ENCODE results near the gene DDX5.
"Not testable (repeated sequence)": the region's sequence is repeated elsewhere in the genome, so short reads cannot be mapped to it uniquely, and the experiment has no call there.

Gene DDX5

DNA sequence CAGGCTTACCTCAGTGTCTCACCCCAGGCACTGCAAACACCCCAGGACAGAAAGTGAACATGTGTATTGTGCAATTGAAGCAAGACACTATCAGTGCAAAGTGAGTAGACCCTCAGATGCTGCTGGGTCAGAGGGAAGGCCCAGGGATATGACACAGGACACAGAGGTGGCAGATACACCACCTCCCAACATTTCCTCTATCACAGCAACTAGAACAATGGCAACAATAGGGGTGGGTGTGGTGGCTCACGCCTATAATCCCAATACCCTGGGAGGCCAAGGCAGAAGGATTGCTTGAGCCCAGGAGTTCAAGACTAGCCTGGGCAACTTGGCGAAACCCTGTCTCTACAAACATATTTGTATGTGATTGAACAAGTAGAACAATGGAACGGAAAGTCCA, 34.6 kb downstream of the DDX5 start:
- Histone ChIP-seq H3K9me3 (ENCODE audit: severe bottlenecking) (no peaks in the 10 kb centered on the region), H3K27me3 (ENCODE audit: insufficient read depth, low read depth, severe bottlenecking) (no peaks in the 10 kb centered on the region), H3K27ac (no peak overlapping the region), H3K36me3 (peaks cover 6% of the 10 kb centered on the region), H3K4me3 (ENCODE audit: low read depth, low read length) (no peak overlapping the region)
- TF ChIP-seq, protein P1, sequence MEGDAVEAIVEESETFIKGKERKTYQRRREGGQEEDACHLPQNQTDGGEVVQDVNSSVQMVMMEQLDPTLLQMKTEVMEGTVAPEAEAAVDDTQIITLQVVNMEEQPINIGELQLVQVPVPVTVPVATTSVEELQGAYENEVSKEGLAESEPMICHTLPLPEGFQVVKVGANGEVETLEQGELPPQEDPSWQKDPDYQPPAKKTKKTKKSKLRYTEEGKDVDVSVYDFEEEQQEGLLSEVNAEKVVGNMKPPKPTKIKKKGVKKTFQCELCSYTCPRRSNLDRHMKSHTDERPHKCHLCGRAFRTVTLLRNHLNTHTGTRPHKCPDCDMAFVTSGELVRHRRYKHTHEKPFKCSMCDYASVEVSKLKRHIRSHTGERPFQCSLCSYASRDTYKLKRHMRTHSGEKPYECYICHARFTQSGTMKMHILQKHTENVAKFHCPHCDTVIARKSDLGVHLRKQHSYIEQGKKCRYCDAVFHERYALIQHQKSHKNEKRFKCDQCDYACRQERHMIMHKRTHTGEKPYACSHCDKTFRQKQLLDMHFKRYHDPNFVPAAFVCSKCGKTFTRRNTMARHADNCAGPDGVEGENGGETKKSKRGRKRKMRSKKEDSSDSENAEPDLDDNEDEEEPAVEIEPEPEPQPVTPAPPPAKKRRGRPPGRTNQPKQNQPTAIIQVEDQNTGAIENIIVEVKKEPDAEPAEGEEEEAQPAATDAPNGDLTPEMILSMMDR (IDR thresholded peaks at IDR 0.05; ENCODE audit: low read depth, low read length): no peak
- no peak for DNase-seq

DNA sequence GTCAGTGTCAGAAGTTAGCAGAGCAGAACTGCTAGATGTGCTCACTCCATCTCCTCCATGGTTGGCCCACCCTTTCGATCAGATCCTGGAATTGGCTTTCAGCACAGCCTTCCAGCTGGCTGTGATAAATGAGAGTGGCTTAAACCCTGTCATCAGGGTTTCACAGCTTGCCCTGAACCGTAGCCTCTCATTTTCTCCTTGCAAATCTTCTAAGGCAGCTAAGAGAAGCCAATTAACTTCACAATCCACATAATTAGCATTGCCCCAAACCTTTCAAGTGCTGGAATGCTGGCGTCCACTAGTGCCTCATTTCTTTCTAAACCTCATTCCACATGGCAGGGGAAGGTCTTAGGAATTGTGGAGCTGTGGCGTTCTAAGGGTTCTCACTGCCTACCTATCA, 35.5 kb downstream of the DDX5 start:
- H3K9me3 ChIP-seq (ENCODE audit: severe bottlenecking): no peaks in the 10 kb centered on the region
- H3K4me3 ChIP-seq (ENCODE audit: low read depth, low read length): no peak overlapping the region
- no peak for DNase-seq
- TF ChIP-seq, protein P1 (IDR thresholded peaks at IDR 0.05; ENCODE audit: low read depth, low read length): no peak
- no peaks in the 10 kb centered on the region for H3K36me3 ChIP-seq
- H3K27me3 ChIP-seq (ENCODE audit: insufficient read depth, low read depth, severe bottlenecking): no peaks in the 10 kb centered on the region
- H3K27ac ChIP-seq: no peak overlapping the region

DNA sequence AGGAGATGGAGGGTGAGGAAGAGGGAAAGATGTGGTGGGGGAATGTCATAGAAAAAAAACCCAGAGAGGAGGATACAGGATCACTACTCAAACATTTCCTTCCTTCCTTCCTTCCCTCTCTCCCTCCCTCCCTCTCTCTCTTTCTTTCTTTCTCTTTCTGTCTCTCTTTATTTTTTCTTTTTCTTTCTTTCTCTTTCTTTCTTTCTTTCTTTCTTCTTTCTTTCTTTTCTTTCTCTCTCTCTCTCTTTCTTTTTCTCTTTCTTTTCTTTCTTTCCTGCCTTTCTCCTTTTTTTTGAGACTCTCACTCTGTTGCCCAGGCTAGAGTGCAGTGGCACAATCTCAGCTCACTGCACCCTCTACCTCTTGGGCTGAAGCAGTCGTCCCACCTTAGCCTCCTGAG, 39.3 kb downstream of the DDX5 start:
- not testable (repeated sequence) for H3K27ac ChIP-seq; DNase-seq; H3K27me3 ChIP-seq (ENCODE audit: insufficient read depth, low read depth, severe bottlenecking); H3K4me3 ChIP-seq (ENCODE audit: low read depth, low read length); H3K9me3 ChIP-seq (ENCODE audit: severe bottlenecking); H3K36me3 ChIP-seq

DNA sequence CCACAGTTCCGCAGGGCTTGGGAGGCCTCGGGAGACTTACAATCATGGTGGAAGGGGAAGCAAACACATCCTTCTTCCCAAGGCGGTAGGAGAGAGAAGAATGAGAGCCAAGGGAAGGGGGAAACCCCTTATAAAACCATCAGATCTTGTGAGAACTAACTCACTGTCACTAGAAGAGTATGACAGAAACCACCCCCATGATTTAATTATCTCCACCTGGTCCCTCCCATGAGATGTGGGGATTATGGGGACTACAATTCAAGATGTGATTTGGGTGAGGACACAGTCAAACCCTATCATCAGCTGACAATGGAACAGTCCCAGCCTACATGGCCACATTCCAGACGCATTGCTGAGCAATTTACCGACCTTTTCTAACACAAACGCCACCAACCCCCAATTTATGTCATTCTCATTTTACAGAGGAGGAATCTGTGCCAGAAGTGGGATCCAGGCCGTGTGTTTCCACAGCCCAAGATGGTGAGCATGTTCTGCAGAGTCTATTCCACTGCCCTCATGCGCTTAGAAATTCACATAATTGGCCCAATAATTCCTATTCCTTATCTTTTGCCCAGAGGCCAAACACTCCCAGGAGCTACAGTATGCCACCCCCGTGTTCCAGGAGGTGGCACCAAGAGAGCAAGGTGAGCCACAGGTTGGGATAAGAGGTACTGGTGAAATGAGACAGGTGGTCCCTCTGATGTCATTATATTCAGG, 39.9 kb downstream of the DDX5 start:
- Histone ChIP-seq H3K36me3 (no peaks in the 10 kb centered on the region), H3K4me3 (ENCODE audit: low read depth, low read length) (no peak overlapping the region), H3K27me3 (ENCODE audit: insufficient read depth, low read depth, severe bottlenecking) (no peaks in the 10 kb centered on the region), H3K27ac (no peak overlapping the region), H3K9me3 (ENCODE audit: severe bottlenecking) (no peaks in the 10 kb centered on the region)
- TF ChIP-seq, protein P1 (IDR thresholded peaks at IDR 0.05; ENCODE audit: low read depth, low read length): no peak
- DNase-seq: no peak

DNA sequence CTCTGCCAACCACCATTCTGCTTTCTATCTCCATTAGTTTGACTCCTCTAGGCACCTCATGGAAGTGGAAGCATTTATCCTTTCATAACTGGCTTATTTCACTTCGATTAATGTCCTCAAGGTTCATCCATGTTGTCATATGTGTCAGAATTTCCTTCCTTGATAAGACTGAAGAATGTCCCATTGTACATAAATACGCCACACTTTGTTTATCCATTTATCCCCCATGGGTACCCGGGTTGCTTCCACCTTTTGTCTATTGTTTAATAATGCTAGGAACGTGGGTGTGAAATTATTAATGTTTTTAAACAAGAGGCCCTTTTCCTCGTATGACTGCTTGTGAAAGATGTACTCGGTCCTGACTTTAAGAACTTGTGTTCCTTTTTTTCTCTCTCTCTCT, 44.3 kb downstream of the DDX5 start:
- H3K36me3 ChIP-seq: no peaks in the 10 kb centered on the region

DNA sequence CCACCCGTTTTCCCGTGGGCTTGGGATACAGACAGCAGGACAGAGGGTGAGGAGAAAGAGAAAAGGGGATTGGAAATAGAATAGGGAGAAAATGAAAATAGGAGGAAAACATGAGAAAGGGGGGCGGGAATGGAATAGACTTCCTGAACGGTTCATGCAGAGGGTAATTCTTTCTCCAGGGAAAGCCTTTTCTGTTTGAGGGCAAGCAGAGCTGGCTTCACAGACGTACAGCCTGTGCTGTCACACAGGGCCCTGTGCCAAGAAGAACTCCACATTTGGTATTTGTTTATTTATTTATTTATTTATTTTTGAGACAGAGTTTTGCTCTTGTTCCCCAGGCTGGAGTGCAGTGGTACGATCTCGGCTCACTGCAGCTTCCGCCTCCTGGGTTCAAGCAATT, 45.1 kb downstream of the DDX5 start:
- Histone ChIP-seq H3K36me3 (no peaks in the 10 kb centered on the region), H3K27ac (no peak overlapping the region), H3K9me3 (ENCODE audit: severe bottlenecking) (no peaks in the 10 kb centered on the region), H3K27me3 (ENCODE audit: insufficient read depth, low read depth, severe bottlenecking) (no peaks in the 10 kb centered on the region), H3K4me3 (ENCODE audit: low read depth, low read length) (no peak overlapping the region)
- TF ChIP-seq, protein P1 (IDR thresholded peaks at IDR 0.05; ENCODE audit: low read depth, low read length): no peak
- no peak for DNase-seq

More for the DNA sequence above, 44.3 kb downstream of the DDX5 start:
- H3K27me3 ChIP-seq (ENCODE audit: insufficient read depth, low read depth, severe bottlenecking): no peaks in the 10 kb centered on the region
- H3K9me3 ChIP-seq (ENCODE audit: severe bottlenecking): no peaks in the 10 kb centered on the region
- no peak overlapping the region for H3K4me3 ChIP-seq (ENCODE audit: low read depth, low read length)
- DNase-seq: no peak
- TF ChIP-seq, protein P1 (IDR thresholded peaks at IDR 0.05; ENCODE audit: low read depth, low read length): no peak
- H3K27ac ChIP-seq: no peak overlapping the region

DNA sequence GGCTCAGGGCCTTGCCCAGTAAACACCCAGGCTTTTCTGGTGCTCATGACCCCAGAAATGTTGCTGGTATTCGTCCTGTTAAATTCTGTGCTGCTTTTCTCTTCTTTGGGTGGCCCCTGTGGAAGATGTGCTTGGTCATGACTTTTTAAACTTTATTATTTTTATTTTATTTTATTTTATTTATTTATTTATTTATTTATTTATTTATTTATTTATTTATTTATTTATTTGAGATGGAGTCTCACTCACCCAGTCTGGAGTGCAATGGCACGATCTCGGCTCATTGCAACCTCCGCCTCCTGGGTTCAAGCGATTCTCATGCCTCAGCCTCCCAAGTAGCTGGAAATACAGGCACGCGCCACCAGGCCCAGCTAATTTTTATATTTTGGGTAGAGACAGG, 46.3 kb downstream of the DDX5 start:
- not testable (repeated sequence) for H3K27ac ChIP-seq; H3K36me3 ChIP-seq; H3K9me3 ChIP-seq (ENCODE audit: severe bottlenecking); DNase-seq; H3K27me3 ChIP-seq (ENCODE audit: insufficient read depth, low read depth, severe bottlenecking); H3K4me3 ChIP-seq (ENCODE audit: low read depth, low read length)
